Measurements from ENCODE around the gene DPYSL4. TPM values are rescaled to one million over a fixed set of nuclear protein-coding genes. Genes with fewer than 3 reads are reported as not detected.

Gene DPYSL4
- total and polyA plus RNA-seq, 2 of the 4 experiments (the other 2 are of a cell fraction): 8.1 to 30.5 TPM

GRCh38 chr10:132249824-132250375 lies 63.2 kb downstream of the DPYSL4 start:
- H2AK5ac ChIP-seq (ENCODE audit: low read depth, low read length): no peak overlapping the region
- no peak overlapping the region for H2AK9ac ChIP-seq (replicated peaks; ENCODE audit: low read depth, low read length, poor library complexity)
- no peaks in the 10 kb centered on the region for H3K9me1 ChIP-seq (ENCODE audit: insufficient read depth, low read length)
- H3K18ac ChIP-seq (ENCODE audit: low read depth, low read length): no peak overlapping the region
- H3K23ac ChIP-seq (ENCODE audit: low read depth, low read length): no peak overlapping the region
- ATAC-seq (ENCODE audit: low read depth) (no peak), DNase-seq (no peak)
- 57% methylated on average over 6 of the region's 17 CpGs; no CpG with 5 or more reads in 1 of the 2 experiments for WGBS, 2 experiments (ENCODE audit: extremely low coverage in 2 of 2, insufficient read length in 1 of 2)
- H2BK5ac ChIP-seq (ENCODE audit: low read depth, low read length, poor library complexity, severe bottlenecking): no peak overlapping the region
- H3K56ac ChIP-seq (ENCODE audit: extremely low read depth, insufficient read depth, low read length): no peak overlapping the region
- no peaks in the 10 kb centered on the region for H3K79me1 ChIP-seq (ENCODE audit: low read depth in 1 of 2, low read length in 2 of 2)
- H2BK20ac ChIP-seq (ENCODE audit: low read depth, low read length): no peak overlapping the region
- no peak for TF ChIP-seq RFX5 (IDR thresholded peaks at IDR 0.05; ENCODE audit: low read depth, low read length)
- no peak for TF ChIP-seq NFE2L2 (IDR thresholded peaks at IDR 0.05; ENCODE audit: low read depth, low read length)
- TF ChIP-seq RCOR1 (IDR thresholded peaks at IDR 0.05; ENCODE audit: insufficient replicate concordance, low read length): no peak
- no peak overlapping the region for H3K4me2 ChIP-seq (ENCODE audit: low read depth, low read length)
- no peaks in the 10 kb centered on the region; the same call in 1 of the 2 replicates for H3K27me3 ChIP-seq (ENCODE audit: control insufficient read depth, insufficient read depth, low read length)
- no peak overlapping the region for H4K5ac ChIP-seq (ENCODE audit: low read depth, low read length)
- no peak overlapping the region for H4K8ac ChIP-seq (ENCODE audit: low read depth in 2 of 2, low read length in 2 of 2)
- no TSS peak for BruUV-seq (replicated peaks)
- intact Hi-C loops (cut with micrococcal nuclease) (no loop called here), in situ Hi-C loops (cut with MboI; ENCODE audit: low sequenced_read_pairs) (no loop called here), dilution Hi-C loops (cut with HindIII; ENCODE audit: low sequenced_read_pairs, unreplicated experiment) (loop anchor here (25.0 kb wide), 1 partner anchor 87 kb away; the partner anchor contains the start of gene LRRC27)
- no peak overlapping the region for H3K27ac ChIP-seq (ENCODE audit: insufficient read depth, low read length)
- H2AFZ ChIP-seq (replicated peaks; ENCODE audit: low read length, poor library complexity): peak overlapping the region; percentile 7
- CTCF ChIA-PET: no interaction called here
- H2BK15ac ChIP-seq (ENCODE audit: low read depth, low read length): no peak overlapping the region
- no peak overlapping the region for H3K4me3 ChIP-seq (ENCODE audit: insufficient read depth, low read depth, low read length)
- POLR2A ChIA-PET (ENCODE audit: unreplicated experiment): no interaction called here
- no peaks in the 10 kb centered on the region for H3K4me1 ChIP-seq (ENCODE audit: control insufficient read depth, insufficient read depth, low read length)
- H3K9ac ChIP-seq (ENCODE audit: low read depth, low read length): no peak overlapping the region
- no peak overlapping the region for H3K14ac ChIP-seq (replicated peaks; ENCODE audit: low read depth, low read length)
- H4K91ac ChIP-seq (ENCODE audit: insufficient read depth, low read depth, low read length): no peak overlapping the region
- no peaks in the 10 kb centered on the region for H4K20me1 ChIP-seq (ENCODE audit: insufficient read depth, low read length)
- H2BK120ac ChIP-seq (ENCODE audit: low read depth, low read length): no peak overlapping the region
- no peaks in the 10 kb centered on the region for H3K36me3 ChIP-seq (ENCODE audit: control insufficient read depth, insufficient read depth, low read length)
- no peaks in the 10 kb centered on the region for H3K9me3 ChIP-seq (ENCODE audit: control insufficient read depth, insufficient read depth, low read length)
- H3K4ac ChIP-seq (ENCODE audit: low read depth, low read length): no peak overlapping the region

Measured in IMR-90 (cell line).